ENCODE results near the gene STRN4. TPM values are rescaled to one million over a fixed set of nuclear protein-coding genes. Genes with fewer than 3 reads are reported as not detected.

Gene STRN4
- total and polyA plus RNA-seq, 9 of the 15 experiments (the other 6 are each of a cell fraction or from before 2014, with no cell fraction given): 0.62 to 83.7 (median 36.9) TPM

DNA sequence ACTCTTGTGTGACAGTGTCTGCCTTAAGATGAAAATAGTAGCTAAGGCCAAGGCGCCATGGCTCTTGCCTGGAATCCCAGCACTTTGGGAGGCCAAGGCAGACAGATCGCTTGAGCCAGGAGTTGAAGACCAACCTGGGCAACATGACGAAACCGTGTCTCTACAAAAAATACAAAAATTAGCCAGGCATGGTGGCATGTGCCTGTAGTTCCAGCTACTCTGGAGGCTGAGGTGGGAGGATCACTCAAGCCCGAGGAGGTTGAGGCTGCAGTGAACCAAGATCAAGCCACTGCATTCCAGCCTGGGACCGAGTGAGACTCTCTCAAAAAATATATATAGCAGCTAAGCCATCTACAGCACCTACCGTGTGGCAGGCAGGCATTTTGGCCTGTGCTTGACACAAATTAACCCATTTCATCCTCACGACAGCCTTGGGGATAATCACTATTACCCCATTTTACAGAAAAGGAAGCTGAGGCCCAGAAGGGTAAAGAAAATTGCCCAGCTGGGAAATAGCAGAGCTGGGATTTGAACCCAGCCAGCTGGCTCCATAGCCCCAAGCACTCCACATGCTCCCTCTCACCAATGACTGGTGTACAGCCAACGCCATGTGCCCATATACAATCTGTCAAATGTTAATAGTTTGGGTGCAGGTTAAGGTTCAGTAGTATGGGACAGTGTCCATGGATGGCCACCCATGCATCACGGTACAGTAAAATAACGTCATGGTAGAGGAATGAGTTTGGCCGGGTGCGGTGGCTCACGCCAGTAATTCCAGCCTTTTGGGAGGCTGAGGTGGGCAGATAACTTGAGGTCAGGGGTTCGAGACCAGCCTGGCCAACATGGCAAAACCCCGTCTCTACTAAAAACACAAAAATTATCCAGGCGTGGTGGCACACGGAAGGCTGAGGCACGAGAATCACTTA is 39.1 kb upstream of the STRN4 start (continued):
- no peak for TF ChIP-seq CREB1 (IDR thresholded peaks at IDR 0.05)
- 0 out of 2 replicates have a peak, but pooled peaks have one; percentile 15 for TF ChIP-seq CREB1 (CRISPR knock-in tag; IDR thresholded peaks at IDR 0.05)
- TF ChIP-seq BDP1 (IDR thresholded peaks at IDR 0.05; ENCODE audit: insufficient read depth, insufficient read length): no peak
- TF ChIP-seq L3MBTL2 (IDR thresholded peaks at IDR 0.05): no peak
- TF ChIP-seq PRPF4 (IDR thresholded peaks at IDR 0.05; ENCODE audit: insufficient read depth, low read depth, low read length, poor library complexity, severe bottlenecking): no peak
- no peak for TF ChIP-seq TEAD4 (IDR thresholded peaks at IDR 0.05; ENCODE audit: low read length)
- no peak for TF ChIP-seq TEAD4 (CRISPR knock-in tag; IDR thresholded peaks at IDR 0.05; ENCODE audit: borderline replicate concordance)
- no peak for TF ChIP-seq ZNF766 (CRISPR knock-in tag; conservative IDR thresholded peaks at IDR 0.05)
- TF ChIP-seq FOXJ2 (tag; IDR thresholded peaks at IDR 0.05): peak; percentile 49; the same call in 1 of the 2 replicates
- 0 out of 2 replicates have a peak, but pooled peaks have one; percentile 1 for TF ChIP-seq JUN (IDR thresholded peaks at IDR 0.05; ENCODE audit: borderline replicate concordance, low read depth, low read length)
- no peak for TF ChIP-seq JUN (CRISPR knock-in tag; IDR thresholded peaks at IDR 0.05; ENCODE audit: borderline replicate concordance)
- TF ChIP-seq, protein P1, sequence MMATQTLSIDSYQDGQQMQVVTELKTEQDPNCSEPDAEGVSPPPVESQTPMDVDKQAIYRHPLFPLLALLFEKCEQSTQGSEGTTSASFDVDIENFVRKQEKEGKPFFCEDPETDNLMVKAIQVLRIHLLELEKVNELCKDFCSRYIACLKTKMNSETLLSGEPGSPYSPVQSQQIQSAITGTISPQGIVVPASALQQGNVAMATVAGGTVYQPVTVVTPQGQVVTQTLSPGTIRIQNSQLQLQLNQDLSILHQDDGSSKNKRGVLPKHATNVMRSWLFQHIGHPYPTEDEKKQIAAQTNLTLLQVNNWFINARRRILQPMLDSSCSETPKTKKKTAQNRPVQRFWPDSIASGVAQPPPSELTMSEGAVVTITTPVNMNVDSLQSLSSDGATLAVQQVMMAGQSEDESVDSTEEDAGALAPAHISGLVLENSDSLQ (IDR thresholded peaks at IDR 0.05): no peak; the same call in 1 of the 2 replicates
- TF ChIP-seq SETDB1 (IDR thresholded peaks at IDR 0.05; ENCODE audit: low read length): no peak
- no peak for TF ChIP-seq HIVEP1 (CRISPR knock-in tag; IDR thresholded peaks at IDR 0.05)
- TF ChIP-seq ASH1L (IDR thresholded peaks at IDR 0.05; ENCODE audit: borderline replicate concordance, low read depth, partially characterized antibody): no peak
- TF ChIP-seq TEAD2 (tag; IDR thresholded peaks at IDR 0.05): no peak
- TF ChIP-seq ZNF384 (IDR thresholded peaks at IDR 0.05; ENCODE audit: low read depth, low read length): no peak
- no peak for TF ChIP-seq POLR3G (IDR thresholded peaks at IDR 0.05; ENCODE audit: extremely low read depth, insufficient read length, insufficient replicate concordance)
- TF ChIP-seq LARP7 (IDR thresholded peaks at IDR 0.05): no peak
- TF ChIP-seq, protein P2, sequence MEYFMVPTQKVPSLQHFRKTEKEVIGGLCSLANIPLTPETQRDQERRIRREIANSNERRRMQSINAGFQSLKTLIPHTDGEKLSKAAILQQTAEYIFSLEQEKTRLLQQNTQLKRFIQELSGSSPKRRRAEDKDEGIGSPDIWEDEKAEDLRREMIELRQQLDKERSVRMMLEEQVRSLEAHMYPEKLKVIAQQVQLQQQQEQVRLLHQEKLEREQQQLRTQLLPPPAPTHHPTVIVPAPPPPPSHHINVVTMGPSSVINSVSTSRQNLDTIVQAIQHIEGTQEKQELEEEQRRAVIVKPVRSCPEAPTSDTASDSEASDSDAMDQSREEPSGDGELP (CRISPR knock-in tag; IDR thresholded peaks at IDR 0.05; ENCODE audit: borderline replicate concordance): 0 out of 2 replicates have a peak, but pooled peaks have one; percentile 21
- TF ChIP-seq PML (IDR thresholded peaks at IDR 0.05; ENCODE audit: low read length): no peak
- TF ChIP-seq, protein P3, sequence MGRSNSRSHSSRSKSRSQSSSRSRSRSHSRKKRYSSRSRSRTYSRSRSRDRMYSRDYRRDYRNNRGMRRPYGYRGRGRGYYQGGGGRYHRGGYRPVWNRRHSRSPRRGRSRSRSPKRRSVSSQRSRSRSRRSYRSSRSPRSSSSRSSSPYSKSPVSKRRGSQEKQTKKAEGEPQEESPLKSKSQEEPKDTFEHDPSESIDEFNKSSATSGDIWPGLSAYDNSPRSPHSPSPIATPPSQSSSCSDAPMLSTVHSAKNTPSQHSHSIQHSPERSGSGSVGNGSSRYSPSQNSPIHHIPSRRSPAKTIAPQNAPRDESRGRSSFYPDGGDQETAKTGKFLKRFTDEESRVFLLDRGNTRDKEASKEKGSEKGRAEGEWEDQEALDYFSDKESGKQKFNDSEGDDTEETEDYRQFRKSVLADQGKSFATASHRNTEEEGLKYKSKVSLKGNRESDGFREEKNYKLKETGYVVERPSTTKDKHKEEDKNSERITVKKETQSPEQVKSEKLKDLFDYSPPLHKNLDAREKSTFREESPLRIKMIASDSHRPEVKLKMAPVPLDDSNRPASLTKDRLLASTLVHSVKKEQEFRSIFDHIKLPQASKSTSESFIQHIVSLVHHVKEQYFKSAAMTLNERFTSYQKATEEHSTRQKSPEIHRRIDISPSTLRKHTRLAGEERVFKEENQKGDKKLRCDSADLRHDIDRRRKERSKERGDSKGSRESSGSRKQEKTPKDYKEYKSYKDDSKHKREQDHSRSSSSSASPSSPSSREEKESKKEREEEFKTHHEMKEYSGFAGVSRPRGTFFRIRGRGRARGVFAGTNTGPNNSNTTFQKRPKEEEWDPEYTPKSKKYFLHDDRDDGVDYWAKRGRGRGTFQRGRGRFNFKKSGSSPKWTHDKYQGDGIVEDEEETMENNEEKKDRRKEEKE (IDR thresholded peaks at IDR 0.05; ENCODE audit: borderline replicate concordance in 1 of 2, control insufficient read depth in 1 of 2, low read depth in 2 of 2, low read length in 1 of 2): no peak
- 0 out of 4 replicates have a peak, but pooled peaks of 1 of the 2 experiments have one; percentile 5 for TF ChIP-seq TEAD1 (CRISPR knock-in tag; IDR thresholded peaks at IDR 0.05)
